Bronchial epithelial cell (primary cell): ENCODE data around the gene WNT16. TPM values are rescaled to one million over a fixed set of nuclear protein-coding genes. Genes with fewer than 3 reads are reported as not detected.

ENCODE experiments used
- DNase-seq: peaks from one replicate; pipeline ENCODE4 v3.0.0-alpha.2; 2010; ENCODE audit warnings: low read depth
- FAIRE-seq: peaks from 2 replicates; lab custom pipeline; 2011; peaks lifted over from hg19 to GRCh38; lab: Jason Lieb, UNC
- H3K27me3 ChIP-seq: 2 replicates; pipeline ENCODE4 v1.5.1; 2011; ENCODE audit warnings: low read length; ENCODE audit not compliant: control insufficient read depth, insufficient read depth
- H3K36me3 ChIP-seq: 2 replicates; pipeline ENCODE4 v1.5.1; 2011; ENCODE audit warnings: low read length; ENCODE audit not compliant: control insufficient read depth, insufficient read depth
- H3K4me3 ChIP-seq: 2 replicates; pipeline ENCODE4 v1.5.1; 2011; ENCODE audit warnings: mild to moderate bottlenecking, low read depth, low read length, control low read depth
- total RNA-seq: library from RNA; depleted of rRNA; stranded (reverse); fragments of >200 nt; gene quantifications from 2 replicates; pipeline ENCODE4 v1.2.1, GENCODE V29; 2014
- TF ChIP-seq, protein P1 (sequence below): IDR thresholded peaks from 2 replicates; pipeline ENCODE4 v1.5.1; 2011; ENCODE audit warnings: mild to moderate bottlenecking, moderate library complexity, low read length, control low read depth, inconsistent platforms; ENCODE audit not compliant: insufficient read depth, severe bottlenecking

Gene WNT16
- total RNA-seq, 1 donor from 2014 or later = not detected

DNA sequence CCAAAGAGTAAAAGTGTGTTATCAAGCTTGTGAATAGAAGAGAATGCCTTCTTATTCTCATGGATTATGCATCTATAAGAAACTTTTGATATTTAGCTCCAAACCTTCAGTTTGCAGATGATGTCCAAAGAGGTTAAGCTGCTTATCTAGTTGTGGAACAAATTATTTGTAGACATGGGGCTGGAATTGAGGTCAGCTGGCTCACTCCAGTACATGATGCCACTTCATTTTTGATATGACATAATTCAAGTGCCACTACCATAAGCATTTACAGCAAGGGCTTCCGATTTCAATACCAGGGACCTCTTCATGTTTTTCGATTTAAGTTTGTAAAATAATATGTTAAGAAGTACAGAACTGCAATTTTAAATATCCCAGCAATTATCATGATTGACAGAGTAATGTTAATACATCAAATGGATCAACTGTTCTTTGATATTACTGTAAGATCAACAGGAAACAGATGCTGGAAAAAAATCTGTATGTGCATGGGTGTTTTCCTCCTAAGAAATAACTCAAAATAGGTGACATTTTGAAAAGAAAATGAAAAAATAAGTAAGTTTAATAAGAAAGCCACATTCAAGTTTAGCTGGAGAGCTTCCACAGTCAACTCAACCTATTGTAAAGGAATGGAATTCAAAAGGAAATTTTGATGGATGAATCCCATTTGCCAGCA is 54.6 kb downstream of the WNT16 start:
- DNase-seq (no peak), FAIRE-seq (no peak)
- TF ChIP-seq, protein P1, sequence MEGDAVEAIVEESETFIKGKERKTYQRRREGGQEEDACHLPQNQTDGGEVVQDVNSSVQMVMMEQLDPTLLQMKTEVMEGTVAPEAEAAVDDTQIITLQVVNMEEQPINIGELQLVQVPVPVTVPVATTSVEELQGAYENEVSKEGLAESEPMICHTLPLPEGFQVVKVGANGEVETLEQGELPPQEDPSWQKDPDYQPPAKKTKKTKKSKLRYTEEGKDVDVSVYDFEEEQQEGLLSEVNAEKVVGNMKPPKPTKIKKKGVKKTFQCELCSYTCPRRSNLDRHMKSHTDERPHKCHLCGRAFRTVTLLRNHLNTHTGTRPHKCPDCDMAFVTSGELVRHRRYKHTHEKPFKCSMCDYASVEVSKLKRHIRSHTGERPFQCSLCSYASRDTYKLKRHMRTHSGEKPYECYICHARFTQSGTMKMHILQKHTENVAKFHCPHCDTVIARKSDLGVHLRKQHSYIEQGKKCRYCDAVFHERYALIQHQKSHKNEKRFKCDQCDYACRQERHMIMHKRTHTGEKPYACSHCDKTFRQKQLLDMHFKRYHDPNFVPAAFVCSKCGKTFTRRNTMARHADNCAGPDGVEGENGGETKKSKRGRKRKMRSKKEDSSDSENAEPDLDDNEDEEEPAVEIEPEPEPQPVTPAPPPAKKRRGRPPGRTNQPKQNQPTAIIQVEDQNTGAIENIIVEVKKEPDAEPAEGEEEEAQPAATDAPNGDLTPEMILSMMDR = no peak
- Histone ChIP-seq H3K27me3 (no peaks in the 10 kb centered on the region), H3K36me3 (peaks cover 6% of the 10 kb centered on the region), H3K4me3 (no peak overlapping the region)

- DNase-seq (no peak), FAIRE-seq (no peak)
- Histone ChIP-seq H3K27me3 (no peaks in the 10 kb centered on the region), H3K36me3 (peaks cover 4% of the 10 kb centered on the region), H3K4me3 (no peak overlapping the region)
- TF ChIP-seq, protein P1 = no peak
These were observed 55.5 kb downstream of the WNT16 start for GRCh38 chr7:121384265-121384664.

DNA sequence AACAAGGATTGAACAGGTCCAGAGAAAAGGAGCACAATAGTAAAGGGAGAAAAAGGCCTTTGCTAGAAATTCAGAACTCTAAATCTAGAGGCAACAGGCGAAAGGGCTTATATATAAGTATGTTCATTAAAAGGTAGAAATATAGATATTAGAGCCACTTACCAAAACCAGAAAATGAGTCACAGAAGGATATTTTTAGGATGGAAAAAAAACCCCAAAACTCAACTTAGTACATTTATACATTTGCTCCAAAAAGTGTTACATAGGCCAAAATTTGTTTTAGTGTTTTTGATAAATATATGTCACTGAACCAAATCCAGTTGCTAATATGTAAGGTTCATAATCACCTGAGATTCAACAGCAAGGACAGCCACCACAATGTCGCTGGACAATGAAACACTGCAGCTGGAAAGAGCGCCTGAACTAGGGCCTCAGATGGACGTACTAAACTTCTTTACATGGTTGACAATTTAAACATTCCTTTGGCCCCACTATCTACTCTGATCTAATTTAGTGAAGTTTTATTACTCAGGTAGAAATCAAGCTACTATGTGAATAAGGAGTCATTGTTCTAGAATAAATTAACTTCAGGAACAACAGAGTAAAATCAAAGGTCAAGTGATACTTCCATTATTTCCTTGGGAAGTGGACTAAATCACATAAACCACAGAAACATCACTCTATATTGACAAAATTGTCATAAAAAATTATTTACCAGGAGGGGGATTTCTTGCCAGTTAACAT is 56.4 kb downstream of the WNT16 start:
- Histone ChIP-seq H3K4me3 (no peak overlapping the region), H3K36me3 (peaks cover 2% of the 10 kb centered on the region), H3K27me3 (no peaks in the 10 kb centered on the region)
- TF ChIP-seq, protein P1 = no peak
- FAIRE-seq (no peak), DNase-seq (no peak)

DNA sequence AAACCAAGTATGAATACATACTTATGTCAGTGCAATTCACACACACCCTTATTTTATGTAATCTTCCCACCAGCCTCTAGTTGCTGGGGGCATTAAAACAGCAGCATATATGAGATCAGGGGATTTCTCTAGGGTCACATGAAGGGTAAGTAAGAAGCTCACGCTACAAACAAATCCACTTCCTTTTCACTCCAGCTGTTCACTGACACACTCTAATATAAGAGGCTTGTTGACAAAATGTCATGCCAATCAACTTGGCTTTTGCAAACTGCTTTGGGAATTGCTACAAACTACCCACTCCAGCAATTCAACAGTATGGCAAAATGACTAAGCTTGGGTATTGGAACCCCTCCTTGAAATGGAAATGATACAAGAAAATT is 57.0 kb downstream of the WNT16 start:
- H3K36me3 ChIP-seq = peaks cover 2% of the 10 kb centered on the region
- no peaks in the 10 kb centered on the region for H3K27me3 ChIP-seq
- DNase-seq (no peak), FAIRE-seq (no peak)
- TF ChIP-seq, protein P1 = no peak
- no peak overlapping the region for H3K4me3 ChIP-seq

GRCh38 chr7:121388950-121389349 is 60.1 kb downstream of the WNT16 start:
- Histone ChIP-seq H3K4me3 (no peak overlapping the region), H3K36me3 (no peaks in the 10 kb centered on the region), H3K27me3 (no peaks in the 10 kb centered on the region)
- TF ChIP-seq, protein P1 = no peak
- no peak for DNase-seq
- FAIRE-seq = no peak
